Liver (tissue), 9 donors: ENCODE data around the gene POLR1H. TPM values are rescaled to one million over a fixed set of nuclear protein-coding genes. Genes with fewer than 3 reads are reported as not detected.

Source experiments
- DNase-seq: peaks from one replicate; pipeline ENCODE4 v3.0.0-alpha.2; 2017; ENCODE audit warnings: low spot score
- H3K27ac ChIP-seq, 2 donors: one replicate each; pipeline ENCODE4 v1.7.0; 2013; ENCODE audit warnings: inconsistent platforms in 2 of 2, low read length in 2 of 2, control low read depth in 1 of 2, low read depth in 1 of 2, mild to moderate bottlenecking in 1 of 2
- H3K27me3 ChIP-seq, 4 donors: one replicate each; pipeline versions ENCODE4 v1.6.1 to v1.7.0; 2013; ENCODE audit warnings: low read length in 3 of 4, inconsistent platforms in 1 of 4, mild to moderate bottlenecking in 1 of 4, moderate library complexity in 1 of 4; ENCODE audit not compliant: control insufficient read depth in 4 of 4, insufficient read depth in 4 of 4
- H3K36me3 ChIP-seq, 4 donors: one replicate each; pipeline versions ENCODE4 v1.6.1 to v1.7.0; 2013; ENCODE audit warnings: low read length in 3 of 4, mild to moderate bottlenecking in 3 of 4, low read depth in 1 of 4, moderate library complexity in 1 of 4; ENCODE audit not compliant: control insufficient read depth in 4 of 4, insufficient read depth in 3 of 4
- H3K4me1 ChIP-seq, 4 donors: one replicate each; pipeline versions ENCODE4 v1.6.1 to v1.7.0; 2013; ENCODE audit warnings: low read length in 3 of 4, mild to moderate bottlenecking in 3 of 4, moderate library complexity in 1 of 4; ENCODE audit not compliant: control insufficient read depth in 4 of 4, insufficient read depth in 4 of 4
- H3K4me3 ChIP-seq, 3 donors: one replicate each; pipeline versions ENCODE4 v1.6.1 to v1.7.0; 2013; ENCODE audit warnings: low read length in 3 of 3, control low read depth in 1 of 3, low read depth in 1 of 3, mild to moderate bottlenecking in 1 of 3
- H3K9ac ChIP-seq, 2 donors: one replicate each; pipeline ENCODE4 v1.7.0; 2013; ENCODE audit warnings: low read length in 2 of 2, mild to moderate bottlenecking in 2 of 2, moderate library complexity in 2 of 2, control low read depth in 1 of 2, low read depth in 1 of 2
- H3K9me3 ChIP-seq, 4 donors: one replicate each; pipeline versions ENCODE4 v1.6.1 to v1.7.0; 2013; ENCODE audit warnings: low read length in 3 of 4; ENCODE audit not compliant: control insufficient read depth in 4 of 4
- EGR1 ChIP-seq, 2 donors: IDR thresholded peaks; 2 replicates each; pipeline ENCODE4 v1.6.1; 2016 to 2018; ENCODE audit warnings: antibody characterized with exemption in 2 of 2, low read depth in 2 of 2
- FOXA1 ChIP-seq: IDR thresholded peaks from 2 replicates; pipeline ENCODE4 v1.6.1; 2016; ENCODE audit warnings: antibody characterized with exemption
- FOXA2 ChIP-seq: IDR thresholded peaks from 2 replicates; pipeline ENCODE4 v1.6.1; 2016; ENCODE audit warnings: antibody characterized with exemption
- GABPA ChIP-seq, 2 donors: IDR thresholded peaks in 1 of 2; conservative IDR thresholded peaks in 1 of 2; 2 replicates each; pipeline ENCODE4 v1.6.1; 2016; ENCODE audit warnings: antibody characterized with exemption in 2 of 2, mild to moderate bottlenecking in 1 of 2, moderate library complexity in 1 of 2
- HNF4A ChIP-seq, 2 donors: conservative IDR thresholded peaks; 2 replicates each; pipeline ENCODE4 v1.6.1; 2016; ENCODE audit warnings: antibody characterized with exemption in 2 of 2, mild to moderate bottlenecking in 2 of 2
- HNF4G ChIP-seq: IDR thresholded peaks from 2 replicates; pipeline ENCODE4 v1.6.1; 2016; ENCODE audit warnings: antibody characterized with exemption
- JUND ChIP-seq, 2 donors: IDR thresholded peaks; 2 replicates each; pipeline ENCODE4 v1.6.1; 2016; ENCODE audit warnings: antibody characterized with exemption in 2 of 2
- NR2F2 ChIP-seq: IDR thresholded peaks from 2 replicates; pipeline ENCODE4 v1.6.1; 2016; ENCODE audit warnings: antibody characterized with exemption
- RAD21 ChIP-seq, 2 donors: IDR thresholded peaks; 2 replicates each; pipeline ENCODE4 v1.6.1; 2016; ENCODE audit warnings: antibody characterized with exemption in 2 of 2, mild to moderate bottlenecking in 2 of 2
- RXRA ChIP-seq, 2 donors: IDR thresholded peaks; 2 replicates each; pipeline ENCODE4 v1.6.1; 2017 to 2018; ENCODE audit warnings: antibody characterized with exemption in 2 of 2, mild to moderate bottlenecking in 1 of 2
- SP1 ChIP-seq: IDR thresholded peaks from 2 replicates; pipeline ENCODE4 v1.6.1; 2018; ENCODE audit warnings: antibody characterized with exemption, mild to moderate bottlenecking
- YY1 ChIP-seq: IDR thresholded peaks from 2 replicates; pipeline ENCODE4 v1.6.1; 2016; ENCODE audit warnings: antibody characterized with exemption, mild to moderate bottlenecking
- WGBS: extraction: QIAGEN DNeasy Blood & Tissue Kit; methylation state at CpG from one replicate; pipeline ENCODE4 v1.1.7; 2013; 5-methylcytosine and 5-hydroxymethylcytosine counted together
- polyA plus RNA-seq, 2 donors: library from polyadenylated mRNA; stranded (reverse) in 1 of 2; unstranded in 1 of 2; fragments of 200-250 nt in 1 of 2; fragments of >200 nt in 1 of 2; fragmentation: Nextera tagmentation in 1 of 2; extraction: Ambion mirVana in 1 of 2; gene quantifications; one replicate each; pipeline versions ENCODE4 v1.2.1 to v1.2.3, GENCODE V29; 2013 to 2015
- total RNA-seq, 2 donors: library from RNA; depleted of rRNA; stranded (reverse); fragments of >200 nt; gene quantifications; one replicate each; pipeline ENCODE4 v1.2.3, GENCODE V29; 2014
- TF ChIP-seq, protein P1 (sequence below): IDR thresholded peaks from 2 replicates; pipeline ENCODE4 v1.6.1; 2016; ENCODE audit warnings: antibody characterized with exemption
- TF ChIP-seq, protein P2 (sequence below): fragments of 150-350 bp; IDR thresholded peaks from 2 replicates; pipeline ENCODE4 v1.5.1; 2017; ENCODE audit warnings: improper control_type of control experiment, low read depth, low read length; ENCODE audit not compliant: missing input control
- TF ChIP-seq, protein P3 (sequence below): IDR thresholded peaks from 2 replicates; pipeline ENCODE4 v1.6.1; 2016; ENCODE audit warnings: antibody characterized with exemption
- TF ChIP-seq, protein P4 (sequence below): IDR thresholded peaks from 2 replicates; pipeline ENCODE4 v1.6.1; 2016; ENCODE audit warnings: antibody characterized with exemption
- TF ChIP-seq, protein P5 (sequence below): IDR thresholded peaks from 2 replicates; pipeline ENCODE4 v1.6.1; 2016; ENCODE audit warnings: antibody characterized with exemption, mild to moderate bottlenecking
- donor health status: healthy.
- donor health status: healthy.
- donor health status: healthy.
- donor health status: healthy.
- donor health status: healthy.

The POLR1H gene
- total and polyA plus RNA-seq, 4 donors, result 7.0 to 27.5 (median 16.8) TPM

DNA sequence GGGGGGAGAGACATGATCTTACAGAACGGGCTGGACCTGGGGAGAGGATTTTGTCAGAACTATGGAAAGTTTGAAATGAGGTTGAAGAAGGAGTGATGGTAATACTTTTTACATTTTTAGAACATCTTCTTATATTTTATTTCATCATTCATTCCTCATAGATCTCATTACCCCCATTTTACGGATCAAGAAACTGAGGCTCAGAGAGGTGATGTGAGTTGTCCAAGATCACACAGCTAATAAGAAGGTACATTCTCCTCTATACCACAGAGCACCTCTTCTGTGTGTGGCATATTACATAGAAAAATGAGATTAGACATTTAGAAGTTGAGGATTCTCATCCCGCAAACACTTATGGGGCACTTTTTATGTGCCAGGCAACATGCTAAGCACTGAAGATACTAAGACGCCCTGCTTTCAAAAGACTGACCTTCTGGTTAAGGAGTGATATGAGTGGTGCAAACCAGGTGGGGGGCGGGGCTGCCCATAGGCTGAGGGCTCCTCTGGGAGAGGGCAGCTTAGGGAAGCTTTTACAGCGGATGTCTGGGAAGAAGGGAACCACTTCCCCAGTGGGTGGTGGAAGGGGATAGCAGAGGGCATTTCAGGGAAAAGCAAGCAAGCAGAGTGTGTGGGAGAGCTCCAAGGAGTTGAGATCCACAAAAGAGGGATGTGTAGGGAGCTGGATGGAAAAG is 31.9 kb downstream of the POLR1H start:
- no peaks in the 10 kb centered on the region for H3K36me3 ChIP-seq
- no peaks in the 10 kb centered on the region for H3K4me1 ChIP-seq
- H3K4me3 ChIP-seq, result no peak overlapping the region
- TF ChIP-seq EGR1 (IDR thresholded peaks at IDR 0.05; ENCODE audit: low read depth in 2 of 2) (no peak), GABPA (IDR thresholded peaks at IDR 0.05 in 1 of 2, conservative IDR thresholded peaks at IDR 0.05 in 1 of 2) (no peak), NR2F2 (no peak), RXRA (IDR thresholded peaks at IDR 0.05) (no peak), FOXA1 (no peak), SP1 (no peak), FOXA2 (no peak), YY1 (no peak), HNF4G (no peak), HNF4A (conservative IDR thresholded peaks at IDR 0.05) (no peak), JUND (IDR thresholded peaks at IDR 0.05) (no peak), RAD21 (IDR thresholded peaks at IDR 0.05) (no peak)
- TF ChIP-seq, protein P1, sequence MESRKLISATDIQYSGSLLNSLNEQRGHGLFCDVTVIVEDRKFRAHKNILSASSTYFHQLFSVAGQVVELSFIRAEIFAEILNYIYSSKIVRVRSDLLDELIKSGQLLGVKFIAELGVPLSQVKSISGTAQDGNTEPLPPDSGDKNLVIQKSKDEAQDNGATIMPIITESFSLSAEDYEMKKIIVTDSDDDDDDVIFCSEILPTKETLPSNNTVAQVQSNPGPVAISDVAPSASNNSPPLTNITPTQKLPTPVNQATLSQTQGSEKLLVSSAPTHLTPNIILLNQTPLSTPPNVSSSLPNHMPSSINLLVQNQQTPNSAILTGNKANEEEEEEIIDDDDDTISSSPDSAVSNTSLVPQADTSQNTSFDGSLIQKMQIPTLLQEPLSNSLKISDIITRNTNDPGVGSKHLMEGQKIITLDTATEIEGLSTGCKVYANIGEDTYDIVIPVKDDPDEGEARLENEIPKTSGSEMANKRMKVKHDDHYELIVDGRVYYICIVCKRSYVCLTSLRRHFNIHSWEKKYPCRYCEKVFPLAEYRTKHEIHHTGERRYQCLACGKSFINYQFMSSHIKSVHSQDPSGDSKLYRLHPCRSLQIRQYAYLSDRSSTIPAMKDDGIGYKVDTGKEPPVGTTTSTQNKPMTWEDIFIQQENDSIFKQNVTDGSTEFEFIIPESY, result no peak
- TF ChIP-seq, protein P2, sequence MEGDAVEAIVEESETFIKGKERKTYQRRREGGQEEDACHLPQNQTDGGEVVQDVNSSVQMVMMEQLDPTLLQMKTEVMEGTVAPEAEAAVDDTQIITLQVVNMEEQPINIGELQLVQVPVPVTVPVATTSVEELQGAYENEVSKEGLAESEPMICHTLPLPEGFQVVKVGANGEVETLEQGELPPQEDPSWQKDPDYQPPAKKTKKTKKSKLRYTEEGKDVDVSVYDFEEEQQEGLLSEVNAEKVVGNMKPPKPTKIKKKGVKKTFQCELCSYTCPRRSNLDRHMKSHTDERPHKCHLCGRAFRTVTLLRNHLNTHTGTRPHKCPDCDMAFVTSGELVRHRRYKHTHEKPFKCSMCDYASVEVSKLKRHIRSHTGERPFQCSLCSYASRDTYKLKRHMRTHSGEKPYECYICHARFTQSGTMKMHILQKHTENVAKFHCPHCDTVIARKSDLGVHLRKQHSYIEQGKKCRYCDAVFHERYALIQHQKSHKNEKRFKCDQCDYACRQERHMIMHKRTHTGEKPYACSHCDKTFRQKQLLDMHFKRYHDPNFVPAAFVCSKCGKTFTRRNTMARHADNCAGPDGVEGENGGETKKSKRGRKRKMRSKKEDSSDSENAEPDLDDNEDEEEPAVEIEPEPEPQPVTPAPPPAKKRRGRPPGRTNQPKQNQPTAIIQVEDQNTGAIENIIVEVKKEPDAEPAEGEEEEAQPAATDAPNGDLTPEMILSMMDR, result no peak
- TF ChIP-seq, protein P3, sequence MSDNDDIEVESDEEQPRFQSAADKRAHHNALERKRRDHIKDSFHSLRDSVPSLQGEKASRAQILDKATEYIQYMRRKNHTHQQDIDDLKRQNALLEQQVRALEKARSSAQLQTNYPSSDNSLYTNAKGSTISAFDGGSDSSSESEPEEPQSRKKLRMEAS, result no peak
- TF ChIP-seq, protein P4, sequence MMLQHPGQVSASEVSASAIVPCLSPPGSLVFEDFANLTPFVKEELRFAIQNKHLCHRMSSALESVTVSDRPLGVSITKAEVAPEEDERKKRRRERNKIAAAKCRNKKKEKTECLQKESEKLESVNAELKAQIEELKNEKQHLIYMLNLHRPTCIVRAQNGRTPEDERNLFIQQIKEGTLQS, result no peak
- TF ChIP-seq, protein P5, sequence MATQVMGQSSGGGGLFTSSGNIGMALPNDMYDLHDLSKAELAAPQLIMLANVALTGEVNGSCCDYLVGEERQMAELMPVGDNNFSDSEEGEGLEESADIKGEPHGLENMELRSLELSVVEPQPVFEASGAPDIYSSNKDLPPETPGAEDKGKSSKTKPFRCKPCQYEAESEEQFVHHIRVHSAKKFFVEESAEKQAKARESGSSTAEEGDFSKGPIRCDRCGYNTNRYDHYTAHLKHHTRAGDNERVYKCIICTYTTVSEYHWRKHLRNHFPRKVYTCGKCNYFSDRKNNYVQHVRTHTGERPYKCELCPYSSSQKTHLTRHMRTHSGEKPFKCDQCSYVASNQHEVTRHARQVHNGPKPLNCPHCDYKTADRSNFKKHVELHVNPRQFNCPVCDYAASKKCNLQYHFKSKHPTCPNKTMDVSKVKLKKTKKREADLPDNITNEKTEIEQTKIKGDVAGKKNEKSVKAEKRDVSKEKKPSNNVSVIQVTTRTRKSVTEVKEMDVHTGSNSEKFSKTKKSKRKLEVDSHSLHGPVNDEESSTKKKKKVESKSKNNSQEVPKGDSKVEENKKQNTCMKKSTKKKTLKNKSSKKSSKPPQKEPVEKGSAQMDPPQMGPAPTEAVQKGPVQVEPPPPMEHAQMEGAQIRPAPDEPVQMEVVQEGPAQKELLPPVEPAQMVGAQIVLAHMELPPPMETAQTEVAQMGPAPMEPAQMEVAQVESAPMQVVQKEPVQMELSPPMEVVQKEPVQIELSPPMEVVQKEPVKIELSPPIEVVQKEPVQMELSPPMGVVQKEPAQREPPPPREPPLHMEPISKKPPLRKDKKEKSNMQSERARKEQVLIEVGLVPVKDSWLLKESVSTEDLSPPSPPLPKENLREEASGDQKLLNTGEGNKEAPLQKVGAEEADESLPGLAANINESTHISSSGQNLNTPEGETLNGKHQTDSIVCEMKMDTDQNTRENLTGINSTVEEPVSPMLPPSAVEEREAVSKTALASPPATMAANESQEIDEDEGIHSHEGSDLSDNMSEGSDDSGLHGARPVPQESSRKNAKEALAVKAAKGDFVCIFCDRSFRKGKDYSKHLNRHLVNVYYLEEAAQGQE, result no peak
- no peak overlapping the region for H3K9ac ChIP-seq
- H3K27ac ChIP-seq, result no peak overlapping the region
- no peaks in the 10 kb centered on the region for H3K9me3 ChIP-seq
- DNase-seq, result no peak
- peaks cover 3 to 9% (median 6%) of the 10 kb centered on the region in 4 donors for H3K27me3 ChIP-seq
- 63% methylated on average over 6 of the region's 6 CpGs for WGBS
